Tibial nerve (tissue), 4 donors: ENCODE measurements around the gene DENND1A. TPM values are rescaled to one million over a fixed set of nuclear protein-coding genes. Genes with fewer than 3 reads are reported as not detected.

Experiments used
- DNase-seq, 2 donors: peaks; one replicate each; pipeline ENCODE4 v3.0.0-alpha.2; 2019; ENCODE audit warnings: low spot score in 2 of 2
- H3K27ac ChIP-seq, 4 donors: fragments of 200-600 bp; sonication (generic) in 3 of 4; one replicate each; pipeline ENCODE4 v1.5.1; 2017 to 2019; ENCODE audit warnings: mild to moderate bottlenecking in 1 of 4
- H3K27me3 ChIP-seq, 2 donors: fragments of 200-600 bp; sonication (generic) in 1 of 2; one replicate each; pipeline versions ENCODE4 v1.5.1 to v1.6.0; 2017 to 2019
- H3K36me3 ChIP-seq, 3 donors: fragments of 200-600 bp; sonication (generic); one replicate each; pipeline ENCODE4 v1.5.1; 2018 to 2019
- H3K4me1 ChIP-seq, 4 donors: fragments of 200-600 bp; sonication (generic) in 3 of 4; one replicate each; pipeline ENCODE4 v1.5.1; 2017 to 2019
- H3K4me3 ChIP-seq, 4 donors: fragments of 200-600 bp; sonication (generic) in 3 of 4; one replicate each; pipeline ENCODE4 v1.5.1; 2017 to 2019; ENCODE audit warnings: mild to moderate bottlenecking in 1 of 4, moderate library complexity in 1 of 4
- H3K9me3 ChIP-seq, 4 donors: fragments of 200-600 bp; sonication (generic) in 3 of 4; one replicate each; pipeline ENCODE4 v1.5.1; 2017 to 2019
- EP300 ChIP-seq, 2 donors: sonication (generic); formaldehyde crosslinking; IDR thresholded peaks; one replicate each; pipeline ENCODE4 v1.6.1; 2017; ENCODE audit warnings: antibody characterized with exemption in 2 of 2, mild to moderate bottlenecking in 1 of 2
- POLR2A ChIP-seq, 2 donors: fragments of 450-650 bp; IDR thresholded peaks; one replicate each; pipeline ENCODE4 v1.6.1; 2017; ENCODE audit warnings: antibody characterized with exemption in 2 of 2, mild to moderate bottlenecking in 2 of 2, moderate library complexity in 2 of 2
- WGBS, 2 donors: methylation state at CpG; one replicate each; pipeline ENCODE4 v1.1.5; 2018; 5-methylcytosine and 5-hydroxymethylcytosine counted together
- total RNA-seq, 4 donors: library from RNA; depleted of rRNA; stranded (reverse); fragments of >200 nt; gene quantifications; one replicate each; pipeline ENCODE4 v1.1.0, GENCODE V29; 2016
- TF ChIP-seq, protein P1 (sequence below), 5 experiments: fragments of 200-600 bp in 3 of 5; fragments of 450-650 bp in 2 of 5; sonication (generic) in 3 of 5; IDR thresholded peaks; one replicate each; pipeline ENCODE4 v1.5.1; 2016 to 2019; ENCODE audit warnings: antibody characterized with exemption in 5 of 5, mild to moderate bottlenecking in 3 of 5, moderate library complexity in 2 of 5

The DENND1A gene
- total RNA-seq, 4 donors from 2014 or later: 17.5 to 34.8 (median 20.1) TPM

DNA sequence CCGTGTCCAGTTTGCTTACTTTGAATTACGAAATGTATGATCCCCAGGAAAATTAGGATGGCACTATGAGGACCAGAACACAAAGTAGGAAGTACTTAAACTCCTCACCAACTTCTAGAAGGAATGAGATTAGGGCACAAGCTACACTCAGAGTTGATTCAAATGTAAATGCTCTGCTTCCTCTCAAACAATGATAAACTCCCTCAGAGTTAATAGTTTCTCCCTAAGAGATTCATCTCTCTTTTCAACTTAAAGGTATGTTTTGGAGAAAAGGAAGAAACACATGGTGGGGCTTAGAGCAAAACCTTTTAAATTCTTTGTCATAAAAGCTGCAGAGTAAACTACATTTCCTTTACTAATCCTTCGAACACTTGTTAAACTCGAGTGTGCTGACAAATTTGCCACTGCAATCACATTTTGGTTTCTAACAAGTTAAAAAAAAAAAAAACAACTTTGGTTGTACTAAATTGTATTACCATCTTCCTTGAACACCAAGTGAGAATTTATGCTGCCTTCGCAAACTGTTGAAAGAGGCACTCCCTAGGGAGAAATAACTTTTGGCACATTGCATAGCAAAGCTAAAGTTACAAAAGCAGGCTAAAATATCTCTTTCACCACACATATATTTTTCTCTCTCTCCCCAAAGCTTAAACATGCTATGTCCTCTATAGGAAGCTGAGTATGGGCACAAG is 66.6 kb downstream of the DENND1A start:
- H3K4me1 ChIP-seq: peaks cover 0 to 62% (median 19%) of the 10 kb centered on the region in 4 donors
- WGBS, 2 donors: 68% methylated on average over 5 of the region's 5 CpGs
- DNase-seq: peak in 1 of 2 donors; percentile 28
- no peaks in the 10 kb centered on the region for H3K27me3 ChIP-seq
- TF ChIP-seq EP300 (IDR thresholded peaks at IDR 0.05): peak in 1 of 2 donors; percentile 63
- TF ChIP-seq POLR2A (IDR thresholded peaks at IDR 0.05): no peak
- TF ChIP-seq, protein P1, sequence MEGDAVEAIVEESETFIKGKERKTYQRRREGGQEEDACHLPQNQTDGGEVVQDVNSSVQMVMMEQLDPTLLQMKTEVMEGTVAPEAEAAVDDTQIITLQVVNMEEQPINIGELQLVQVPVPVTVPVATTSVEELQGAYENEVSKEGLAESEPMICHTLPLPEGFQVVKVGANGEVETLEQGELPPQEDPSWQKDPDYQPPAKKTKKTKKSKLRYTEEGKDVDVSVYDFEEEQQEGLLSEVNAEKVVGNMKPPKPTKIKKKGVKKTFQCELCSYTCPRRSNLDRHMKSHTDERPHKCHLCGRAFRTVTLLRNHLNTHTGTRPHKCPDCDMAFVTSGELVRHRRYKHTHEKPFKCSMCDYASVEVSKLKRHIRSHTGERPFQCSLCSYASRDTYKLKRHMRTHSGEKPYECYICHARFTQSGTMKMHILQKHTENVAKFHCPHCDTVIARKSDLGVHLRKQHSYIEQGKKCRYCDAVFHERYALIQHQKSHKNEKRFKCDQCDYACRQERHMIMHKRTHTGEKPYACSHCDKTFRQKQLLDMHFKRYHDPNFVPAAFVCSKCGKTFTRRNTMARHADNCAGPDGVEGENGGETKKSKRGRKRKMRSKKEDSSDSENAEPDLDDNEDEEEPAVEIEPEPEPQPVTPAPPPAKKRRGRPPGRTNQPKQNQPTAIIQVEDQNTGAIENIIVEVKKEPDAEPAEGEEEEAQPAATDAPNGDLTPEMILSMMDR (IDR thresholded peaks at IDR 0.05): no peak
- H3K36me3 ChIP-seq: no peaks in the 10 kb centered on the region
- H3K9me3 ChIP-seq: no peaks in the 10 kb centered on the region
- no peak overlapping the region for H3K4me3 ChIP-seq
- no peak overlapping the region for H3K27ac ChIP-seq

DNA sequence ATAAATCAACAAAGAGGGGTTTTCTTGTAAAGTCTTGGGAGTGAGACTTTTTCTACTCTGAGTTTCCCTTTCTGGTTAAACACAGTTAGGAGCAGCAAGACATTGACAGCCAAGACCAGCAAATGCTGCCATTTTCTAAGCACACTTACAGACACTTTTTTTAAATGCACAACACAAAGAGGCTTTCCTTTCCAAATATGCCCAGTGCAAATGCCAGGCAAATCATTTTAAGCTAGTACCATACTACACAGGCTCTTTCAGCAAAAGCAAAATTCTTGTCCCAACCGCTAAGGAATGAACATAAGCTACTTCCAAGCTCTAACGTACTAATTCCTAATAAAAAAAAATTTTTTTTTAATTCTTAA is 68.2 kb downstream of the DENND1A start:
- Histone ChIP-seq H3K27ac (peak overlapping the region in 2 of 4 donors; percentile 51 to 57), H3K4me1 (peaks cover 0 to 57% (median 19%) of the 10 kb centered on the region in 4 donors), H3K9me3 (no peaks in the 10 kb centered on the region), H3K36me3 (no peaks in the 10 kb centered on the region), H3K27me3 (no peaks in the 10 kb centered on the region), H3K4me3 (no peak overlapping the region)
- DNase-seq: no peak
- WGBS, 2 donors: 51 to 53% methylated on average over 2 of the region's 2 CpGs
- TF ChIP-seq, protein P1 (IDR thresholded peaks at IDR 0.05): no peak
- TF ChIP-seq EP300 (IDR thresholded peaks at IDR 0.05): no peak
- TF ChIP-seq POLR2A (IDR thresholded peaks at IDR 0.05): no peak

DNA sequence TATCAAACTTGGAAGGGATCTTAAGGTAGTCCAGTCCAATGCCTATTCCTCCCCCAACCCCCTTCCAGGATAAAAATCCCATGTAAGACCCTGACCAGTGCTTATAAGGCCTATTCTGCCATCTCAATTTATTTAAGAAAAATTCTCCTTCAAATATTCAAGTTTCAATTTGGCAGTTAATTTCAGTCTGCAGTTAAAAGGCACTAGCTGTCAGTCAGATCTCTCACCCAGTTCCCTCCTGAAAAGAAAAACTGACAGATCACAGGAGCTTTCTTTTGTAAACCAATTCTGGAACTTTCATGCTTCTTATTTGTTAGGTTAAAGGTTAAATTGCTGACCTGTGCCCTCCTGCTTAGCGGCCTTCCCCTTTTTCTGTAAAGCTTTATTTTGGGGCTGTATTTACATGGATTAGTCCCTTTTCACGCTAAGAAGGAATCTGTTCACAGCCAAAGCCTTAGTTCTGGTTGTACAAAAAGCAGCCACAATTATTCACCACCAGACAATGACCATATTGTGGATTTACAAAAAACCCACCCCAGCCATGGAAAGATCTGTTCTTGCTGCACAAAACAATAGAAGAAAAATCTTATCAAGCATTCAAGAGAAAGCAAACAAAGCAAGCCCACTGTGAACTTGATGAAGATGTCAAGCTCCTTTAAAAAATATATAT is 68.7 kb downstream of the DENND1A start:
- H3K27me3 ChIP-seq: no peaks in the 10 kb centered on the region
- no peaks in the 10 kb centered on the region for H3K9me3 ChIP-seq
- TF ChIP-seq EP300 (IDR thresholded peaks at IDR 0.05) (peak in 1 of 2 donors; percentile 18), POLR2A (IDR thresholded peaks at IDR 0.05) (no peak)
- TF ChIP-seq, protein P1 (IDR thresholded peaks at IDR 0.05): no peak
- peaks cover 0 to 57% (median 19%) of the 10 kb centered on the region in 4 donors for H3K4me1 ChIP-seq
- H3K27ac ChIP-seq: peak overlapping the region in 3 of 4 donors; percentile 10 to 57 (median 51)
- no peaks in the 10 kb centered on the region for H3K36me3 ChIP-seq
- no peak overlapping the region for H3K4me3 ChIP-seq
- no peak for DNase-seq
- 48 to 54% methylated on average over 2 of the region's 2 CpGs for WGBS, 2 donors

DNA sequence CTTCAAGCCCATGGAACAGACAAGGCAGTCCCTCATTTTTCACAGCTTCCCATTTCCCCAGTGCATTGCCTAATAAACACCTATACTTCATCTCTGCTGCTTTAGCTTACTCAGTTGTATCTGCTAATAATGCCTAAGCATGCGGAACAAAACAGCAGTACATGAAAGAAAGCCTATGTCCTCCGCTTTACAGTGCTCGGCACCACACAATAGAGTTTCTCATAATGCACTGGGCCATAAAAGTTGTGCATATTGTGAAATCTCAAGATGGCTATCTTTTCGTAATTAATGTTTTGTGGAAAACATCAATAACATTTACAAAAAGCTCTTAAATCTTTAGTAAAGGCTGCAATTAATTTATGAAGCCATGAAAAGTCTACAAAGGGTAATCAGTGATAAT is 69.3 kb downstream of the DENND1A start:
- Histone ChIP-seq H3K36me3 (peaks cover 0 to 2% (median 0%) of the 10 kb centered on the region in 3 donors), H3K27me3 (no peaks in the 10 kb centered on the region), H3K9me3 (no peaks in the 10 kb centered on the region), H3K27ac (peak overlapping the region in 3 of 4 donors; percentile 10 to 57 (median 51)), H3K4me3 (no peak overlapping the region), H3K4me1 (peaks cover 0 to 56% (median 19%) of the 10 kb centered on the region in 4 donors)
- 62 to 63% methylated on average over 4 of the region's 4 CpGs for WGBS, 2 donors
- no peak for DNase-seq
- TF ChIP-seq EP300 (IDR thresholded peaks at IDR 0.05) (no peak), POLR2A (IDR thresholded peaks at IDR 0.05) (no peak)
- TF ChIP-seq, protein P1 (IDR thresholded peaks at IDR 0.05): no peak

DNA sequence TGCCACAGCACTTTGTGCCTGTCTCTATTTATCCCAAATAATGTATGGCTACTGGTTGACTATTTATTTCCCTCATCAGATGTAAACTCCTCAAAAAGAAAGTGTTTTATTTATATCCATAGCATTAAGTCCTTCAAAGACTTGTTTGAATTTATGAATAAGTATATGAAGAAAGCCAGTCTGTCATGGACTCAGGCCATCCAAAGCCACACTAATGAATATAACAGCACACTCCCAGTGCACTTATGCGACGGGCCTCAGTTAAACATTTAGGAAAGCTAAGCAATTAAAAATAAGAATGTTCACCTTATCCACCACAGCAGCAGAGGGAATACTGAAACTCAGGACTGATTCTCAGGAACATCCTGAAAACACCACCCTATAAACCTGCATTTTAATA is 77.5 kb downstream of the DENND1A start:
- Histone ChIP-seq H3K36me3 (peaks cover 0 to 38% (median 0%) of the 10 kb centered on the region in 3 donors), H3K4me1 (no peaks in the 10 kb centered on the region), H3K27ac (no peak overlapping the region), H3K4me3 (no peak overlapping the region), H3K9me3 (peaks cover 0 to 19% (median 2%) of the 10 kb centered on the region in 4 donors), H3K27me3 (no peaks in the 10 kb centered on the region)
- DNase-seq: no peak
- 87 to 97% methylated on average over 2 of the region's 2 CpGs for WGBS, 2 donors
- TF ChIP-seq EP300 (IDR thresholded peaks at IDR 0.05): no peak
- TF ChIP-seq, protein P1 (IDR thresholded peaks at IDR 0.05): no peak
- TF ChIP-seq POLR2A (IDR thresholded peaks at IDR 0.05): no peak
